ENCODE measurements around the gene DYSF.

The DYSF gene

DNA sequence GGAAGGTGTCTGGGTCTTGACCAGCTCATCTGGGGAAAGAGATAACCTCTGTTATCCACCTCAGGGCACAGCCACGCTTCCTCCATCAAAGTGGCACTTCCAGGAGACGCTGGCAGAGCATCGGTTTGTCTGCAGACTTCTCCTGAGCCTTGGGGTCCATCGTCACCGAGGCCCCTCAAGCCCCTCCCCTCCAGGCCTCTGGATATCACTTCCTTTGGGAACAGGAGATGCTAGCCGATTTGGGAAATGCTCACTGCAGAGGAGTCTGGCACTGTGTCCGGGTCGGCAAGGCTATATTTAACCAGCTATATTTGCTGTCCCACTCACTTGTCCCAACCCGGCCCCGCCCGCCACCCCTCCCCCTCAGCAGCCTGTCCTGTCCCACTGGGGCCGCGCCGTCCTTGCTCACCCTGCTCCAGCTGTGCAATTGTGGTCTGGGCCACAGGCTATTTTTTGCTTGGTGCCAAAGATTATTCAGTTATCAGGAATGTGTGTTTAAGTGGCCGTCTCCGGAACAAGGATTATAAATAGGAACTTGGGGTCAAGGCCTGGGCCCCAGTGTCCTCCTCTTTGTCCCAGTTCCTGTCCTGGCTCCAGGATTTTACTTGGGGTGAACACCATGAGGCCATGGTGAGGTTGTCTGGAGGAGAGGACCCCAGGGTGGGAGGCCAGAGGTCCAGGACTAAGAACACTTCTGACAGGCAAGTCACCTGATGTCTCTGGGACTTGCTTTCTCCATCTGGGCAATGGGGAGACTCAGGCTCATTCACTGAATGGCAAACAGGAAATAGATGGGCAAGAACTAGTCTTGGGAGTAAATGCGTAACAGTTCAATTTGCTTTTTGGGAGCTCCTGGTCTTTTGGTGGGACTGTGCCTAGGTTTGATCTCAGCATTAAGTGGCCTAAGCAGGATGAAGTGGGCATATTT lies 263.6 kb downstream of the DYSF start:
- no peak for DNase-seq

DNA sequence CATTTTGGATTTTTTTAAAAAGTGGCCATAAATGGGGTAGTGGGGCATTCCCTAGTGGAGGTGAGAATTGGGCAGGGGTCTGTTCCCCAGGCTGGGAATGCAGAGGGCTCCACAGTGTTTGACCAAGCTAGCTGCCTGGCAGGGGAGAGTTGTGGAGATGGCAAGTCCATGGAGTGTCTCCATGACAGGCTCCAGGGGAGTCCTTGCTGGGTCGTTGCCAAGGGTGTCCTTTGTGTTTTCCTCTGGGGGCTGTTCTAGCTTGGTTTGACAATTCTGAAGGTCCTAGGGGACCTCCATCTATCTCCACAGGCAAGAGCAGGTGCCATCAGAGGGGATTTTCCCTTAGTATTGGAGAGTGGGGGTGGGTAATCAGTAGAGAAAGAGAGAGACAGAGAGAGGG lies 265.3 kb downstream of the DYSF start:
- no peak for DNase-seq

DNA sequence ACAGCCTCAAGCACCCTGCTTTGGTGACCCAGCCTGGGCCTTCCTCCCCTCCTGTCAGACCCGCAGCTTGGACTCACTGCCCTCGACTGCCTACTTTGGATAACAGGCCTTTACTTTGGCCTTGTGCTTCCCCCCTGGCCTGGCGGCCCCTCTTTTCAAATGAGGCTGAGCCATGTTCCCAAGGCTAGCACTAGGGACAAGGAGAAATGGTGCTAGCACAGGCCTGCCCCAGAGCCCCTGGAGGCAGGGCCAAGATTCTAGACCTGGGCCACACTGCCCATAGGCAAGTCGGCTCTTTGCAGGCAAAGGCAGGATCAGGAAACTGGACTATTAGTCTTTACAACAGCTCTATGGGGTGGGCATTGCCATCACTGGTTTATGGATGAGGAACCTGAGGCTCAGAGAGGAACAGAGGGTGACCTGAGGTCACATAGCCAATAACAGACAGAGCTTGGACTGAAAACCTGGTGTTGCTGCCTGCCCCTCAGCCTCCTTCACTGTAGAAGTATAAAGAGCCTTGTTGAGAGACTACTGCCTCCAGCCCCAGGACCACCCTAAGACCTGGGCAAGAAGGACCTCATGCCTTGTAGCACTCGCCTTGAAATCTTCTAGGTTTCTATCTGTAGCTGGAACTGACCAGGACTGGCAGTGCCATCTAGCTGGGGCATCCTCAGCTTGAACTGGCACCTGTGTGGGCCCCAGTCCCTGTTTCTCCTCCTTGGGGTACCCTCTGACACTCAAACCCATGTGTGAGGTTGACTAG lies 266.3 kb downstream of the DYSF start:
- no peak for DNase-seq

DNA sequence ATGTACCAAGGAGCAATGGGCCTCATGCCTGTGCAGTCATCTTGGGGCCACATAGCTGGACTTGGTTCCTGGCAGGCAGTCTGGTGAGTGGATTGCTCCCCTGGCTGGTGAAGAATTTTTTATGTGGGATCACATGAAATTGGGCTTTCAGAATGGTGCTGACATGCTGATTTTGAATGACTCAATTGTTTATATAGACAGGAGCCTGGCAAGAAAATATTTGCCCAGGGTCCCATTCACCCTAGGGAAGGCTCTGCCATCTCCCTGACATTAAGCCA lies 266.9 kb downstream of the DYSF start:
- no peak for DNase-seq

DNA sequence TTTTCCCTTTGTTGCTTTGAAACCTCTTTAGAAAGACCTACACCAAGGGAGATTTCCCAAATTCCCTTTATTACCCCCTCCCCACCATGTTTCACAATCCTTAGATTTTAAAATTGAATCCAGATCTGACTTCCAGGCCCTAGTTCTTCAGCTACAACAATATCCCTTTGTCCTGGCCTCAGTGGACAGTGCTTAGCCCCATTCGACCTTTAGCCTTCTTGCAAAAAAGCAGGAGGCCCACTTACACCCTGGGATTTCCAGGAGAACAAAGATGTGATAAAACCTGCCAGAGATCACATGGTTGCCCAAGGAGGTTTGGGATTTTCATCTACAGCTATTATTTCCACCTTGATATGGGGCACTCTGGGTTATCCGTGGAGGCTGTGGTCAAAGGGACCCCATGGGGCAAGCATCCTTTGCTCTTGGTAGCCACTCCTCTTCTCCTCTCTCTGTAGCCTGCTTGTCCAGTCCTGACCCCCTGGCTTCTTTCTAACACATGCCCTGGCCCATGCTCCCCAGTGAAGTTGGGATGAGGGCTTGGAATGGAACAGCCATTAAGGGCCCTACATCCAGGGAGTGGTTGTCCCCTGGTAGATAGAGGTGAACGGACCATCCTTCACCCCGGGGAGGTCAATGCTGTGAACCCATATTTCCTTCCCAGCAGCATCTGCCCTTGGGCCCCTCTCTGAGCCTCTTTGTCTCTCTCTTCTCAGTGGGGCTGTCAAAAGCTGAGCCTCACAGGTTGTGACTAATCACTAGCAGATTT lies 267.4 kb downstream of the DYSF start:
- no peak for DNase-seq

DNA sequence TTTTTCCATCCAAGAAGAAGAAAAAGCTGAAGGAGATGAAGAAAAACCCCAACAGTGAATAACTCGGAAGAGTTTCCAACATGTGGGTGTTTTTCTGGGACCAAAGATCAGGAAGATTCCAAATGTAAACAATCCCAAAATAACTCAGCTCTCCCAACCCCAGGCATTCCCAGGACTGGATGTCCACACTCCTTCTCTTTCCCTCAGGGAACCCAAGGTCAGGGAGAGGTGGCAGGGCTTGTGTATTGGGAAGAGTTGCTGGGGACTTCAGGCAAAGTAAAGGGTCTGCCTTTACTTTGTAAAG lies 268.0 kb downstream of the DYSF start:
- no peak for DNase-seq

DNA sequence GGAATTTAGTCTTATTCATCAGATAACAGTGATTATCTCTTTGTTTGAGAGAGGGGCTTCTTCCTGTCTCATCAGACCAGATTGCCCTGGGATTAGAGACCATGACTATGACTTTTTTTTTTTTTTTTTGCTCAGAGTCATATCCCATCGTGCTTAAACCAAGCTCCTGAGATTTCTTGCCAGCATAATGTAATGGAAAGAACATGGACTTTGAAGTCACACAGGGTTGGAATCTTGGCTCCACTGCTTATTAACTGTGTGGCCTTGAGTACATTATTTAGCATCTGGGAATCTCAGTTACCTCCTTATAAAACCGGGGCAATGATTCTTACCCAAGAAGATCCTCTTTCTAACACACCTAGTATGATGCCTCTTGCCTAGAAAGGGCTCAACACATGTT lies 268.3 kb downstream of the DYSF start:
- no peak for DNase-seq

DNA sequence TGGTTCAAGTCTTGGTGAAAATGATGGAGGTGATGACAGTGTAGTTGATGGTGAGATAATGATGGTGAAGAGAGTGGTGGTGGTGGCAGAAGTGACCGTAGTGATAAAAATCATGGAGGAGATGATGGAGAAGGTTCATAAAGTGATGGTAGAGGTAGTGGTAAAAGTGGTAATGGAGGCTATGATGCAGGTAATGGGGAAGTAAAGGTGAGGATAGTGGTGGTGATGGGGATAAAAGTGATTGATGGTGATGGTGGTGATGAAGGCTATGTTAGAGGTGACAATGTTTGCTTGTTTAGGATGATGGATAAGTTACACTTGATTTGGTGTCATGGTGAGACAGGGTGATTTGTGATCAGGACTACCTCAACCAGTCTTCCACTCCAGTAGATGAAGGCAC lies 268.9 kb downstream of the DYSF start:
- no peak for DNase-seq

DNA sequence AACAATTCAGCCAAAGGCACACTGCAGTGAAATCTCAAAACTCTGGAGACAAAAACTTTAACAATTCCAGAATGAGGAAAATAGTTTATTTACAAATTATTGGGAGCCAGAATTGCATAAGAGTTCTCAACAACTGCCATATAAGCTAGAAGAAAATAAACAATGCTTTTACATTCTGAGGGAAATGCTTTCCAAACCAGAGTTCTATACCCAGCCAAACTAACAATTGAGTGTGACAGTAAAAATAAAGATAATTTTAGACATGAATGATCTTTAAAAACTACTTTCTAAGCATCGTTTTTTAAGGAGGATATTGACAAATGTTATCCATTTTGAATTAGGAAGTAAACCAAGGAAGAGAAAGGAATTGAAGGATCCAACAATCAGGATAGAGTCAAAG lies 271.4 kb downstream of the DYSF start:
- DNase-seq = no peak

DNA sequence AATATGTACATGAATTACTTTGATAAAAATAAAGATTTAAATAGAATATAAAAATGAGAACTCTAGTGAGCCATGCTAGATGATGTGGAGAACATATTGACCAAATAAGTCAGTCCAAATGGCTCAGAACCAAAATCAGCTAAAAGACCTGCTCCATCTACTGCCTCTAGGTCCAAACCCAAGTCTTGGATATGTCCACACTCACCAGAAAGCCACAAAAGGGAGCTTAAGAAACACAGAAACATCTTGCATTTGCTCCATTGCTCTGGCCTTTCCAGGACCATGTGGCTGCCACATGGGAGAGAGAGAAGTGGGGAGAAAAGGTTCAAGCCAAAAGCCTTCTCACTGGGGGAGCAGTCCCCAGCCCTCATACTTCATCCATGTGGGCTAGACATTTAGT lies 272.5 kb downstream of the DYSF start:
- no peak for DNase-seq

DNA sequence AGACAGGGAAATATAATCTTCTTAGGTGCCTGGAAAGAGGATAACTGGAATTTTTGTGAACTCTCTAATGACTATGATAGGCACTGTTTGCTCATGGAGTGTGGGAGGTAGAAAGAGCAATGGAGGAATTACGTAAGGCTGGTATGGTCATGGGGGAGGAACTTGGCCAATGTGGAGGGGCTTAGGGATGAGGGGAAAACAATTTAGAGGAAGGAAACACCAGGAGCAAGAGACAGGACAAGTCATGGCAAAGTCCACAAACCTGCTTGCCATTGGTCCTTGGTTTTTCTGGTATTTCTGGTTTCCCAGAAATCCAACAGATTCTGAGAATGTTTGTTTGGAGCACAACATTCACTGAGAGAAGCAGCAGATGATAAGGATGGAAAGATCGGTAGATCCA lies 274.2 kb downstream of the DYSF start:
- DNase-seq = no peak

DNA sequence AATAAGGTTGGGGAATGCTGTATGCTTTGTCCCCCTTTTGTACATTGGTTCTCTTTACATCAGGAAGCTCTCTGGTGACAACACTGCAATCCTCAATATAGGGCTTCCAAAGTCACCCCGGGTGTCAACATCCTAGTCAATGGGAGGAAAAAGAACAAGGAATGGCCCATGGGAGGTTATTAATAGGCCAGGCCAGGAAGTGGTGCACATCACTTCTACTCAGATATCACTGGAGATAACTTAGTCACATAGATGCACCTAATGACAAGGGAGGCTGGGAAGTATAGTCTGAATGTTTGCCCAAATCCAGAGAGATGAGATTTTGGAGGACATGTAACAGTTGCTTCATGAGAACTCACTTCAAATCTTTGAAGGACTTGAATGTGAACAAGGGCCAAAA lies 274.7 kb downstream of the DYSF start:
- no peak for DNase-seq

DNA sequence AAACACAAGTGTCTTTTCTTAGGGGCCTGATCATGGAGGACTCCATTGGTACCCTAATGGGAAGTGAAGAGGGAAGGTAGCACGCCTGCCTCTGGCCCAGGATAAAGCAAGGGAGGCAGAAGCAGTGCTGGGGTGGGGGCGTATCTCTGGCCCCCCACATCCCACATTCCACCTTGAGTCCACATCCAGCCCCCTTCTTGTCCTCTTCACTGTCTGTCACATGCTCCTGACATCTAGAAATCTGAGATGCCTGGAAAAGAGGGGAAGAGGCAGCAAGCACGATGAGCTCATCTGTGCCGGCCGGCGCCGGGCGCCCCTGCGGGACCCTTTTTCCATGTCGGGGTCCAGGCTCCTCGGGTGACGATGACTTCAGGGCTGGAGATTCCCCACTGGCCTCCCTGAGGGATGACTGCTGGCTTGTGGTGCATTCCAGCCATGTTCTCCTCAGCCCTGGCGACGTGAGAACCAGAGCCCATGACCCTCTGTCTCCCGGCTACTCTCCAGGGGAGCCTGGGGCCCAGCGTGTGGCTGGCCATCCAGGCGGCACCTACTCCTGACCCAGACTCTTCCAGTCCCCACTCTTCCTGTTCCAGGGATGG lies 277.5 kb downstream of the DYSF start:
- no peak for DNase-seq

DNA sequence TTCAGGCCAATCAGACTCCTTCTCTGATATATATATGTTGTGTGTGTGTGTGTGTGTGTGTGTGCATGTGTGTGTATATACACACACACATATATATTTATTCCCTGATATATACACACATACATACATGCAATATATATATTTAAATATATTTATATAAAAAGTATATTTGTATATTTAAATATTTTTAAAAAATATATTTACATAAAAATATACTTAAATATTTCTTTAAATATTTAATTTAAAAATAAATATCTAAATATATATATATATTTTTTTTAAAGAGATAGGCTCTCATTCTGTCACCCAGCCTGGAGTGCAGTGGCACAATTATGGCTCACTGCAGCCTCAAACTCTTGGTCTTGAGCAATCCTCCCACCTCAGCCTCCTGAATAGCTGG lies 281.3 kb downstream of the DYSF start:
- DNase-seq = no peak

DNA sequence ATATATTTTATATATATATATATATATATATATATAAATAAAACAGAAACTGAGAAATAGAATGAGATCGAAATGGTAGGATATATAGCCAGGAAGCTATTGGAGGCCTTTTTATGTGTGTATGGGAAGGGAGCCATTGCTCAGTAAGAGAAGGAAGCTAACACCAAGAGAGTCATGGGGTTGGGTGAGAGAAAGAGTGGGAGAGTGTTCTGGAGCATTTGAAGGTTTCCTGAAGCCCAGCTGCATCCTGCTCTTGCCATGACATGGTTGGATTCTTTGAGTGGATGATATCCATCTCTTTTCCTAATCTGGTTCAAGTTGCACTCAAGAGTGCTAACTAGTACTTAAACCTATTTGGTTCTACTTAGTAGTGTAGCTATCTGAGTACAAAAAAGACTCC lies 282.3 kb downstream of the DYSF start:
- no peak for DNase-seq
